Colon (tissue), 2 donors: ENCODE data around the gene COL4A2.

ENCODE experiments used
- FAIRE-seq: peaks from 2 replicates; lab custom pipeline; 2012; peaks lifted over from hg19 to GRCh38; lab: Jason Lieb, UNC
- donor health status: control.
- donor health status: control.

COL4A2 gene

DNA sequence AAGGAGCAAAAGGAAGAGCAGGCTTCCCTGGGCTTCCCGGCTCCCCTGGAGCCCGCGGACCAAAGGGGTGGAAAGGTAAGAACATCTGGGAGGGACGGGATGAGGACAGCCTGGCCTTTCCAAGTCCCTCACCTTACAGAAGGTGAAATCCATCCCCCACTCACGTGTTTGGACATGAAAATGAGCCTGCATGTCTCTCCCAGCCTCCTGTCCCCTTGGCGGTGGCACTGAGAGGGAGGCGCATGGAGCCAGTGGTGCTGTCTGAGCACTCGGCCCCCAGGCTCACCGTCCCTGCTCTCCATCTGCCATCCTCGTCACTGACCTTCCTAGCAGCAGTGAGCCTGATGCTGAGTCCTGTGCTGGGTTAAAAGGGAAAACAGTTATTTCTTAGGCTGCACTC is 150.3 kb downstream of the COL4A2 start:
- FAIRE-seq, result no peak

DNA sequence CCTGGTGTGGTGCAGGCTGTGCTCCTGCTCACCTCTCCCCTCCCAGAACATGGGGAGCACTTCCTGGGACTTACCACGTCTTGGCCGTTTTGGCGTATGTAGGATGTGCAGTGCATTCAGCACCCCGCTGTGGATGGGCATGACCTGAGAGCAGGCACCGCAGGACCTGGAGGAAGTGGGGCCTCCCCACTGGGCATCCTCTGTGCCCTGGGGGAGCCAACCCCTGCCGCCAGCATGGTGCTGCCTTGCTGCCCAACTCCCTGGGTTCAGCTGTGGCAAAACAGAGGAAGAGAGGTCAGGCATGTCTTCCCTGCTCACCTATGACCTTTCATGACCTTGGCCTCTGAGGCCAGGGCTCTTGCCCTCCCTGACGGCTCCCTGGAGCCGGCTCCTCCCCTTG is 150.9 kb downstream of the COL4A2 start:
- FAIRE-seq, result no peak

DNA sequence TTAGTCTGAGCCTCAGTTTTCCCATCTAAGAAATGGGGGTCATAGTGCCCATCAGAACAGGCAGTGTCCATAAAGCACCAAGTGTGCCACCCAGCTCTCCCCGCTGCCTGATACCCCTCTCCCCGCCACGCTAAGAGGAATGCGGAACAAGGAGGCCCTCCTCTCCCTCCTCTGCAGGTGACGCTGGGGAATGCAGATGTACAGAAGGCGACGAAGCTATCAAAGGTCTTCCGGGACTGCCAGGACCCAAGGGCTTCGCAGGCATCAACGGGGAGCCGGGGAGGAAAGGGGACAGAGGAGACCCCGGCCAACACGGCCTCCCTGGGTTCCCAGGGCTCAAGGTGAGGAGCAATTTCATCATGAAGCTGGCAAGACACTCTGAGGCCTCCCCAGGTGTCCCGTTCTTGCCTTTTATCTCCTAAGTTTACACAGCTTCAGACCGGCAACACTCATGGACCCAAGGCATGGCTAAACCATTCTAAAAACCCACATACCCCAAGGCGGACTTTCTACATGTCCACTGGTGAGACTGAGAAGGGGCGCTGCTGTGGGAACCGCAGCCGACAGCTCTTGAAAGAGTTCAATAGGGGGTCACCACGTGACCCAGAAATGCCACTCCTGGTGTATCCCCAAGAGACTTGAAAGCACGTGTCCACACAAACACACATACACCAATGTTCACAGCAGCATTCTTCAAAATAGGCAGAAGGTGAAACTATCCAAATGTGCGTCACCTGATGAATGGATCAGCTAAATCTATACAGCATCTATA is 151.7 kb downstream of the COL4A2 start:
- no peak for FAIRE-seq

DNA sequence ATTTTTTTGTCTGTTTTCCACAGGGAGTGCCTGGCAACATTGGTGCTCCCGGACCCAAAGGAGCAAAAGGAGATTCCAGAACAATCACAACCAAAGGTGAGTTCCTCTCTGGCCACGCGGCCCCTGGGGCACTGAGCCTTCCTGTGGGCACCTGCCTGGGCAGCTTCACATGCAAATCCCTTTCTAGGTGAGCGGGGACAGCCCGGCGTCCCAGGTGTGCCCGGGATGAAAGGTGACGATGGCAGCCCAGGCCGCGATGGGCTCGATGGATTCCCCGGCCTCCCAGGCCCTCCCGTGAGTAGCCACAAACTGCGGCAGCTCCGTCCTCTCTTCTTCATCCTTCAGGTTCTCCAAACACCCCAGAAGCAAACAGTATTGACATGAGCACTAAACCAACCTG is 155.0 kb downstream of the COL4A2 start:
- no peak for FAIRE-seq

DNA sequence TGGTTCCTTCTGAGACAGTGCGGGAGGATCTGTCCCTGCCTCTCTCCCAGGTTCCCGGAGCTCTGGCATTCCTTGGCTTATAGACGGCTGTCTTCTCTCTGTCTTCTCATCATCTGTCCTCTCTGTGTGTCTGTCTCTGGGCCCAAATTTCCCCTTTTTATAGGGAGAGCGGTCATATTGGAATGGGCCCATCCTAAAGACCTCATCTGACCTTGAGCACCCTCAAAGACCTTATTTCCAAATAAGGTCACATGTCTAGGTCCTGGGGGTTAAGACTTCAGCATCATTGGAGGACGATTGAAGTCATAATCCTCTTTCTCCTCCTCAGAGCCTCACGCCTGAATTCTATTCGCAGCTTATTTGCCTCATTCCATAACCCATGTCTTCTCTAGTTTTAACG is 156.1 kb downstream of the COL4A2 start:
- FAIRE-seq, result no peak

DNA sequence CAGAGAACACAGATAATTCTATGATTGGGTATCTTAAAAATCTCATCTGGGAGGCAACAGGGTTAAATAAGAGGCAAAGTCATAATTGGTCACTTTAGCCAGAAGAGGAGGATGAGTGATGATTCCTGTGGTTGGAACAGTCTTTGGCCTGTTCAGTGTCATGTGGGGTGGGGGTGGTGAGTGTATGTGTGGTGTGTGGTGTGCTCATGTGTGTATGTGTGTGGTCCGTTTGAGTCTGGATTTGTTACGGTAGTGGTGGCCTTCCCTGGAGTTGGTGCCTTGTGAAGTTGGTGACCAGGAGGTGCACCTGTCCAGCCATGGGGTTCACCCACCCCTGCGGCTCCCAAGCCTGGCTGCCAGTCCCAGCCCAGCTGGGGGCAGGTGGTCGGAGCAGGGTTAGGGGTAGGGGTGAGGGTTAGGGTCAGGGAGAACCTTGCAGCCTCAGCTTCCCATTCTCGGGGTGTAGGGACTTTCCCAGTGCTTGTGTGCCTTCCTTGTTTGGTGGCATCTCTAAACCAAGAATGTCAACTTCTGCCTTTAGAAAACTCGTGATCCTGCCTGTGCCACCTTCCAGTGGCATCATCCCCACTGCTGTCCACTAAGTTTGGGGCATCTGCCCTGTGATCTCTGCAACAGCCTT is 156.9 kb downstream of the COL4A2 start:
- no peak for FAIRE-seq

DNA sequence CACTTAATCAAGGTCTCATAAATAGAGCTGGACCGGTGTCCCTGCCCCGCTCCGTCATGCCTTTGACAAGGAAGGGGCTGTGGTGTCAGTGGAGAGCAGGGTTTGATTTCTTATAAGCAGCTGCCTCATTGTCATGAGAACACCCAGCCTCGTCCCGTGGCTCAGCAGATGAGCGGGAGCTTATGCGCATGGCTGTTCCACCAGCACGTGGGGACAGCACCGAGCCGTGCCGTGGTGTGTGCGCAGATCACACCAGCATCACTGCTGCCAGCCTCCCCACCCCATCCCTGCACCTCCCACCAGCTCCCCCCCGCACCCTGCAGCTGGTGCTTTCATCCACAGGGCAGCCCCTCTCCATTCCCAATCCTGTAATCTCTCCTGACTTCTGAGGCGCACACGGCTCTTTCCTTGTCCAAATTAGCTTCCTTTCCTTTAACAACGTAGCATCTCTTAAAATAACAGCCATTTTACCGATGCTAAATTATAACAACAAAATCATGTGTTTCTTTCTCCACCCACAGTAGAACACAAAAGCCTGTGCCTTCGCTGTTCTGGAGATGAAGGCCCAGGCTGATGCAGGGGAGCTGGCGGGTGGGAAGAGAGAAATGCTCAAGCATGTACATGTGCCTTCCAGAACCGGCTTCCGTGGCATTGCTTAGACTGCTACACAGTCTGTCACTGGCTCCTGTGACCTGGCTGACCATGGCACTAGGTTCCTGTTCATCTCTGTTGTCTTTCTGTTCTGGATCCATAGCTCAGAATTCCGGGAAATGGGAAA is 157.7 kb downstream of the COL4A2 start:
- FAIRE-seq, result no peak

DNA sequence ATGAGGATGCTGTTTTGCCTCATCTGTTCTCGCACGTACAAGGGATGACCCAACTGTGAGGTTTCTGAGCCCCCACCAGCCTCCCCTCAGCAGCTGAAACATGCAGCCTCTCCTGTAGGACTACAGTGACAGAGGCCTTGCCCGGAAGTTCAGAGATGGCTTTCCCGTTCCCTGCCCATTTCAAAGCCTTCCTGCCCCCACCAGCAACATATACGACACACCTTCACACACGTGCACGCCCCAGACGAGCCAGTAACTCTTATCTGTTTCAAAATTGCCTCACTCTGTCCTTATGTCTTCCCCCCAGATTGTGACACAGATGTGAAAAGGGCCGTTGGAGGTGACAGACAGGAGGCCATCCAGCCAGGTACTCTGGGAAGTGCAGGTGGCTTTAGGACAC is 158.6 kb downstream of the COL4A2 start:
- no peak for FAIRE-seq

DNA sequence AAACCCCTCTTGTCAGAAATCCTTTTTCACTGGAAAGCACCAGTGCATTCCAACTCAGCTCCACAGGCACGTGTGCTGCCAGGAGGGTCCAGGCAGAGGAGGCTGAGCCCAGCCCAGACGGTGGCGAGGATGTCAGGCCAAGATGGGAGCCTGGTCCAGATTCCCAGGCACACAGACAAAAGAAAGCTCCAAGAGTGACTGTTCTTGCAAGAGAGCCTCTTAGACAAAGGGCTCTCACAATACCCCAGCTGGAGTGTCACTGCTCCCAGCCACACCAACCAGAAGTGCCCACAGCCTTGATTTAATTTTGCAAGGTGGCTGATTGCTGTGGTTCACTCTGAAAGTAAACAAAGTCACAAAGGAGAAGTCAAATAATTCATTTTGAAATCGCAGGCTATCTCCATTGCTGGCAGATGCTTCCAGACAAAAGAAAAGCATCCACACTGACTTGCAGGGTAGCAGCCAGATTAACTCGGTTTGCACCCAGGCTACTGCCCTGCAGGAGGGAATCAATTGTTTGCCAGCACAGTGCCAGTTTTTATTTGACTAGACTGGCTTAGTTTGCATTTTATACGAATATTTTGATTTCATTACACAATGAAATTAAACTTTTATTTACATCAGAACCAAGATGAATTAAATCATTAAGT is 159.3 kb downstream of the COL4A2 start:
- FAIRE-seq, result no peak

DNA sequence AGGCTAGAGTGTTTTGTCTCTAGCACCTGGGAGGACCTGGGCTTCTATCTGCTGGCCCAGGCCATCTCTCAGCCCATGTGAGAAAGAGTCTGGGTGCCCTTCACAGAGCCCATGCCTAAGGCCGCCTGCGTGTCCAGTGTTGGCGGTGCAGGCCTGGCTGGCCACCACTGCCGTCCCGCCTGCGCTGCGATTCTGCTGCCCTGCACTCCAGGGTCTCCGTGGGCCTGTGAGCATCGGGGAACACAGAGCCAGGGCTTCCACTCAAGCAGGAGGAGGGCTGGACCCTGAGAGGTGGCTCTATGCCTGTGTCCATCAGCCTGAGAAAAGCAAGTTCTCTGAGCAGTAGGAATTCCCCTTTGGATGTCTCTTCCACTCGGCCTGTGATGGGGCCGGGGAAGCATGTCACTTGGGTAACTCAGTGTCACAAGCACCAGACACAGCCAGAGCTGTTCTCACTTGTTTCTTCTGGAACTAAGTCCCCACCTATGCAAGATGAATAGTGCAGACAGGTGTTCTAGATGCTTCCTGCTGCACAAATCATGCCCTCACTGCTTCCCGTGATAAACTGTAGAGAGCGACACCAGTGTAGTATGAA is 160.5 kb downstream of the COL4A2 start:
- FAIRE-seq, result no peak

DNA sequence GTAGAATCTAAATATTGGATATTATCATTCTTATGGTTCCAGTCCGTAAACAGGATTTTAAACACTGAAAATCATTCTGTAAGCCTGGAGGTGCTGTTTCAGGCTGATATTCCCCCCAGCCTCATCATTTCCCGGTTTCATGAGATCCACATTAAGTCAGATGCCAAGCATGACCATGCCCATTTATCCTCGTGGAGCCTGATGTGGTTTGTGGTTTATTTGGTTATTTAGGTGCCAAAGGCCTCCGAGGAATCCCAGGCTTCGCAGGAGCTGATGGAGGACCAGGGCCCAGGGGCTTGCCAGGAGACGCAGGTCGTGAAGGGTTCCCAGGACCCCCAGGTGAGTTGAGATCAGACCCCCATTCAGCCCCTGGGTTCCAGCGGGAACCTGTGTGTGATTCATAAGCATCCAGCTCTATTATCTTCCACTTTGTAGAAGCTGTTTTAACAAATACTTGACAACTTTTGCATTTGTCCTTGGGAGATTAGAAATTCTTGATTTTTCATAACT is 162.0 kb downstream of the COL4A2 start:
- FAIRE-seq, result no peak

DNA sequence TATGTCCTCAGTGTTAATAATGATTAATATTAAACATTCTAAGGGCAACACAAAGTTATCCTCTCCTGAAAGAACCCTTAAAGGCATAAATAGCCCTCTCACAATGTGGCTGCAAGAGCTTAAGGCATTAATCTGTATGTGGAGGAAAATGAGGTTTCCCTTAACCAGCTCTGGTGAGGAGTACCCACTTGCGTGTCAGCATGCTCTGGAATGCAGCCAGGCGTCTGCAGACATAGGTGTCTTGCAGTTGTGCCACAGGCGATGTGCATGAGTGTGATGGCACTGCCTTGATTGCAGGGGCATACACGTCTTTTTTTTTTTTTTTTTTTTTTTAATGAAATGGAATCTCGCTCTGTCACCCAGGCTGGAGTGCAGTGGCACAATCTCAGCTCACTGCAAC is 162.5 kb downstream of the COL4A2 start:
- no peak for FAIRE-seq

DNA sequence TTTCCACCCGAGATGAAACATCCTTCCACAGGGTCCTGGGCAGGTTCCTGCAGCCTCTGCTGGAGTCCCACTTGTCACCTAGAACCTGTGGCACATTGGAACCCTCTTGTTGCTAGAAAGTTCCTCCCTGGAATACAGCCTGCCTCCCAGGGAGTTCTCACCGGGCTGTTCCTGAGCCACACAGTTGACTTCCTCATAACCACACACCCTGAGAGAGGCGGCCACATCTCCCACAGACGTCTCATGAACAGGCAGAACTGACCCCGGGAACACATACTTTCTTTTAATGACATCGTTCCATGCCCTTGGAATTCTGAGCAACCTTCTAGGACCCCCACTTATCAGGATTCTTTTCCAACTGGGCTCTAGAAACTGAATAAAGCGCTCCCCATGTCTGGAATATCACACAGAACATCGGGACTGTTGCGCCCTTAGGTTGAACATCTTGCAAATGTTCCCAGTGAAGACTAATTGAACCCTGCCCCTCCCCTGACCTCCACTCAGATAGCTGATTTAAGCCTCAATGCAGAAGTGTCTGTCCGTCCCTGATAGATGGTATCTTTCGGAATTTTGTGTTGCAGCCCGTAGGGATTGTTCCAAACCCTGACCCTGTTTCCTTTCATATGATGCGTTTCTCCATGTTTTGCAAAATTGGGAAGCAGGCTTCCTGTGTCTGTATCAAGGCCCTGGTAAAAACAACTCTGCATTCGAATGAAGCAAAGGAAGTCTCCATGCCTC is 163.4 kb downstream of the COL4A2 start:
- no peak for FAIRE-seq

DNA sequence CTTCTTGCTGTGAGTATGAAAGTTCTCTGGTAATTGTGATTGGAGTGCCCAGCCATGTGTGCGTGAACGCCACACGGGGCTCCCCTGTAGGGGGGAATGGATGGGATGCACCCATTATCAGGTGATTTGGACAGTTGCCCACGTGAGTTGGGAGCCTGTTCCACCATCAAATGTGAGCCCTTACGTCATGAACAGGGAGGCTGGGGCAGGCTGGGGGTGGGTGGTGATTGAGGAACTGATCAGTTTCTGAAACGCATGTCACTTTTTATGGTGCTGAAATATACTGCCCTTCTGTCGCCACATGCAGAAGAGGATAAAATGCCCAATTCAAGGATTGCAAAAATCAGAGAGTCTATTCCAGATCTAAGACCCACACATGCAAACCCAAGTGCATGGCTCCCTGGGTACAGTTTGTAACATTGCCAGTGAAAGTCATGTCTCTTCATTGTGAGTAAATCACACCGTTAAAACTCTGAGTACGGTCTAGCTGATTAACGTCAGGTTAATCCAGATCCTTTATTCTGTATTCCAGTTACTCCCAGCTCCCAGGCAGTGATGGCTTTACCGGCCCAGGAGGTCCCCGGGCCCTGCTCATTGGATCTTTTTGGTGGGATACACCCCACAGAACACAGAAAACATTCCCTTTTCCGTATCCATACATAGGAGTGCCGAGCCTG is 164.2 kb downstream of the COL4A2 start:
- FAIRE-seq, result no peak

DNA sequence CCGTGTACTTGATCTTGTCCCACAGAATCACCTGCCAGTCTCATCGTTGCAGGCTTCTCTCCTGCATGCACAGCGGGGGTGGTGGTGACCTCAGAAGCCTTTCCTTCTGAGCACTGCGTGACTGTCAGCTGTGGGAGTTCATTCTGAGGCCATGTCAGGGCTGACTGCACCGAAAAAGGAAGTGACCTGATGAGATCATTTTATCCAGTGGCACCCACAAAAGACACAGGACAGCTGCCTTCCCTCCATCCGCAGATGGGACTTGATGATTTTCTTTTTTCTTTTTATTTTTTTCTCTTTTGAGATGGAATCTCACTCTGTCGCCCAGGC is 164.7 kb downstream of the COL4A2 start:
- no peak for FAIRE-seq

DNA sequence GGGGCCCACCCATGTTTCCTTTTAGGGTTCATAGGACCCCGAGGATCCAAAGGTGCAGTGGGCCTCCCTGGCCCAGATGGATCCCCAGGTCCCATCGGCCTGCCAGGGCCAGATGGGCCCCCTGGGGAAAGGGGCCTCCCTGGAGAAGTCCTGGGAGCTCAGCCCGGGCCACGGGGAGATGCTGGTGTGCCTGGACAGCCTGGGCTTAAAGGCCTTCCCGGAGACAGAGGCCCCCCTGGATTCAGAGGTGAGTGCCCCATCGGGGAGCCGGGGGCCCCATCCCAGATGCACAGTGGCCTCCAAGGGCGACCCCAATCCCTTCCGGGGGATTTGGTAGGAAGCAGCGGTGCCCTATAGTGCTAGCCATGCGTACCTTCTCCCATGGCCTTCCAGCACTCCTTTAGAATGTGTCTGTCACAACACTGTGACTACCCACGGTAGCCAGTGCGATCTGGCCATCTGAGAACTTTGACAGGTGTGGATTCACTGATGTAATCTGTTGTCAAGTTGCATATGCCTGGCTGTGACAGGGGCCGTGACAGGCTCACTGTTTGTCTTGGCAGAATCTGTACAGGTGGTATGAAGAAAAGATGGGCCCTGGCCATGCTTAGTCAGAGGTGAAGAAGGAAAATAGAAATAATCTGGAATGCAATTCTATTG is 165.9 kb downstream of the COL4A2 start:
- no peak for FAIRE-seq

DNA sequence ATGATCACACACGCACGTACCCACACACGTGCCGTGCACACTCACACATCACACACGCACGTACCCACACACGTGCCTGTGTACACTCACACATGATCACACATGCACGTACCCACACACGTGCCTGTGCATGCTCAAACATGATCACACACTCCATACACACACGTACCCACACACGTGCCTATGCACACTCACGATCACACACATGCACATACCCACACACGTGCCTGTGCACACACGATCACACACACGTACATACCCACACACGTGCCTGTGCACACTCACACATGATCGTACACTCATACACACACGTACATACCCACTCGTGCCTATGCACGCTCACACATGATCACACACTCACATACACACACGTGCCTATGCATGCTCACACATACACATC is 167.6 kb downstream of the COL4A2 start:
- no peak for FAIRE-seq

DNA sequence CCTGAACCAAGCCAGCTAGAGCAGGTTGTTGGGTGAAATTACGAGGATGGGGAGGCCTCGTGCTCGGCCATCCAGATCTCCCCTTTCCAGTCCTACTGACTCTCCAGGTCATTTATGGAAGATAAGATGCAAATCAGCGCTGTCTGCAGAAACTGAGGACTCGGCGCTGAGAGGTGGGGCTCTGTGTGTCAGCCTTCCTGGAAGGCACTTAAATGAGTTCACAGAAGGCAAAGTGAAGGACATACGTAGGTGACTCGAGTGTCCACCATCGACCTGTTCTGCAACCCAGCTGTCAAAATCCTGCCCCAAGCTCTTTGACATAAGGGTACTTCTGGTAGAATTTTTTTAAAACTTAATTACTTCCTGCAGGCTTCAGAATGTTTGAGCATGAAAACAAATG is 168.0 kb downstream of the COL4A2 start:
- no peak for FAIRE-seq

DNA sequence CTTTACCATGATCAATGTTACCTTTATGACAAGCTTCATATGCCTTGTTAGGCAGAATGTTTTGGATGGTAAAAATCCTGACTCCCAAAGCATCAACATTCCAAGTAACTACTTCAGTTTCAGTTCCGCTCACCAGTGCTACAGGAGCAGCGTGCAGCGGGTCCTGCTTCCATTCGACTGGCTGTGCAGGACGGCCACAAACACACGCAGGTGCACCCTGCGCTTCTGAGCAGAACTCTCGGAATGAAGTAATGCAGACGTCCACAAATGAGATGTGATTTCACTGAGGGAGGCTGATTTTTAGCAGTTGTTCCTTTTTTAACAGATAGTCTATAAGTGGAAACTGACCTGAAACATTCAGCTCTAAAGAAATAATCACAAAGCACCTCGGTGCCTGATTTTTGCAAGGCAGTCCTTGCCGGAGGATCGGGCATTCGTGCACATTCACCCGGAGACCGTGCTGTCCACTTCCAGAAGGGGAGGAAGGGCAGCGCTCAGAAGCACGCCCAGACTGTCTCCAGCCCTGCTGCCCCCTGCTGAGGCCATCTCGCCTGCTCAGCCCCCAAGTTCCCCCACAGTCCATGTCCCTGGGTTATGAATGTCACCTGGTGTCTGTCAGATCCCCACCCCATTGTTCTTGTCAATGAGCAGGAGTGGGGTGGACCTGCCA is 168.6 kb downstream of the COL4A2 start:
- FAIRE-seq, result no peak

DNA sequence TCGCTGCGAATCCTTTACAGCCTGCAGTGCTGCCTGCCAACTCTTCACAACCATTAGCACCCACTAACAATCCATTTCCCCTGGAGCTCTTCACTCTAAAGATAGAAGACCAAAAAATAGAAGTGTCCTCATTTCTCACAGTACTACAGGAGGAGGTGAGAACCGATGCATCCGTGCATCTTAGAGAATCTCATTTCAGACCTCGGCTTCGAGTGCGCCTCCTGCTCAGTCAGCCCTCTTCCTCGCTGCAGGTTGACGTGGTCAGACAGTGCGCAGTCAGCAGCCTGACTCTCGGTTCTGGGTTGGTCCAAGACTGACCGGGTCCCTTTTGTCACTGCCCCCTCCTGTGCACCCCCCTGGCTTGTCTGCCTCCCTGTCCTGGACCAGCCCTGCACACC is 169.1 kb downstream of the COL4A2 start:
- FAIRE-seq, result no peak
